Measurements from ENCODE around the gene MXD1. TPM values are rescaled to one million over a fixed set of nuclear protein-coding genes. Genes with fewer than 3 reads are reported as not detected.
A peak's percentile ranks its signal among the peaks of the same experiment; 100 is the strongest.

MXD1 gene
- total and polyA plus RNA-seq, 9 of the 15 experiments (the other 6 are each of a cell fraction or from before 2014, with no cell fraction given) = 6.7 to 35.9 (median 11.0) TPM

- Histone ChIP-seq H3K27ac (ENCODE audit: extremely low read depth, low read depth, low read length) (peak overlapping the region; percentile 43; the same call in 1 of the 3 replicates), H3K9ac (ENCODE audit: insufficient read depth in 1 of 2, low read depth in 2 of 2, low read length in 2 of 2) (peak overlapping the region in 1 of 2 experiments; percentile 87; a peak in 1 of 4 replicates), H3K79me2 (ENCODE audit: control insufficient read depth, insufficient read depth, low read length) (peaks cover 46% of the 10 kb centered on the region), H3K9me3 (replicated peaks; ENCODE audit: control insufficient read depth, insufficient read depth, low read depth, low read length) (no peaks in the 10 kb centered on the region), H3K36me3 (ENCODE audit: control insufficient read depth, insufficient read depth, low read length) (peaks cover 69% of the 10 kb centered on the region), H4K20me1 (replicated peaks; ENCODE audit: control insufficient read depth, insufficient read depth, low read length) (no peaks in the 10 kb centered on the region), H3K9me1 (ENCODE audit: control insufficient read depth, insufficient read depth, low read length) (no peaks in the 10 kb centered on the region), H3K4me2 (ENCODE audit: insufficient read depth, low read length) (no peak overlapping the region), H3K27me3 (ENCODE audit: control insufficient read depth in 2 of 2, insufficient read depth in 2 of 2, low read length in 2 of 2) (no peaks in the 10 kb centered on the region), H2AFZ (ENCODE audit: low read depth, low read length) (no peak overlapping the region), H3K4me3 (no peak overlapping the region), H3K4me1 (replicated peaks in 1 of 2; ENCODE audit: control insufficient read depth in 2 of 2, insufficient read depth in 2 of 2, low read length in 2 of 2) (peaks cover 15 to 16% of the 10 kb centered on the region in 2 experiments)
- DNase-seq (ENCODE audit: extremely low read depth in 1 of 4, low spot score in 3 of 4) (no peak), FAIRE-seq (no peak), ATAC-seq (no peak)
- ChIA-PET CTCF (ENCODE audit: low intra/inter-chr PET ratio) (no interaction called here), POLR2A (interaction anchor here (0.7 to 12.6 kb wide), 7 partner anchors 13 to 170 kb away, joined by 3 to 107 read pairs (median 4); no protein-coding TSS in a partner anchor)
- no peak for TF ChIP-seq JUND (IDR thresholded peaks at IDR 0.05; ENCODE audit: borderline replicate concordance, low read depth, low read length)
- no peak for TF ChIP-seq JUND (tag; IDR thresholded peaks at IDR 0.05; ENCODE audit: borderline replicate concordance, low read depth, low read length)
- TF ChIP-seq EGR1 (conservative IDR thresholded peaks at IDR 0.05) = no peak
- 0 out of 2 replicates have a peak, but pooled peaks have one; percentile 21 for TF ChIP-seq ZNF395 (CRISPR knock-in tag; IDR thresholded peaks at IDR 0.05)
- no peak for TF ChIP-seq GTF2F1 (IDR thresholded peaks at IDR 0.05; ENCODE audit: low read depth, low read length)
- peak; percentile 82; the same call in 1 of the 2 replicates for TF ChIP-seq ZNF589 (CRISPR knock-in tag; IDR thresholded peaks at IDR 0.05; ENCODE audit: low read depth)
- TF ChIP-seq PRMT5 (CRISPR knock-in tag; IDR thresholded peaks at IDR 0.05) = no peak
- peak; percentile 11; the same call in 1 of the 2 replicates for TF ChIP-seq ZNF175 (CRISPR knock-in tag; IDR thresholded peaks at IDR 0.05; ENCODE audit: low read depth)
- in situ Hi-C loops (cut with MboI) (loop anchor here (5.0 to 25.0 kb wide), 3 partner anchors 149 to 719 kb away; partner anchors contain the start of gene FAM136A), intact Hi-C loops (cut with micrococcal nuclease) (loop anchor here (10.0 kb wide), 1 partner anchor 274 kb away; the partner anchor contains the start of gene AAK1)
- 24% methylated on average over 3 of the region's 3 CpGs for WGBS (ENCODE audit: insufficient coverage, low coverage, missing lambda C conversion rate)
- BruUV-seq (replicated peaks) = no TSS peak
Observed at GRCh38 chr2:69918401-69918800, 3.5 kb downstream of the MXD1 start.

Data from K562 (cell line).